HFFc6 (cell line): Measurements from ENCODE around the gene KRTAP5-11. TPM values are rescaled to one million over a fixed set of nuclear protein-coding genes. Genes with fewer than 3 reads are reported as not detected.

Experiments
- DNase-seq: peaks from one replicate; pipeline ENCODE4 v3.0.0-alpha.2; 2018
- H3K27ac Mint-ChIP-seq: 2 replicates; pipeline ENCODE4 v1.8.0; 2020; ENCODE audit warnings: mild to moderate bottlenecking, mixed read lengths
- H3K27me3 Mint-ChIP-seq: 2 replicates; pipeline ENCODE4 v1.8.0; 2021; ENCODE audit warnings: mild to moderate bottlenecking, moderate library complexity, mixed read lengths; ENCODE audit not compliant: insufficient read depth
- H3K36me3 Mint-ChIP-seq: 2 replicates; pipeline ENCODE4 v1.8.0; 2021; ENCODE audit warnings: low read depth, mixed read lengths
- H3K4me1 Mint-ChIP-seq: 2 replicates; pipeline ENCODE4 v1.8.0; 2020; ENCODE audit warnings: low read depth, mixed read lengths
- H3K4me3 Mint-ChIP-seq: 2 replicates; pipeline ENCODE4 v1.8.0; 2020; ENCODE audit warnings: mild to moderate bottlenecking, moderate library complexity, mixed read lengths
- H3K9me3 Mint-ChIP-seq: 2 replicates; pipeline ENCODE4 v1.8.0; 2020; ENCODE audit warnings: mild to moderate bottlenecking, mixed read lengths
- CTCF ChIP-seq: fragments of 200-600 bp; sonication (generic); IDR thresholded peaks from 2 replicates; pipeline ENCODE4 v1.5.0; 2021; ENCODE audit warnings: antibody characterized with exemption, mild to moderate bottlenecking
- total RNA-seq, 6 experiments: library from RNA; stranded (reverse); fragmentation: NEBNext Ultra II Directional; extraction: Animal tissue kit (Norgen Biotek cat#: 25700); gene quantifications; 2 replicates in 1 of 6; 3 replicates in 5 of 6; pipeline ENCODE4 v1.2.3, GENCODE V29; 2021

KRTAP5-11 gene
- total RNA-seq, 6 experiments from 2014 or later: not detected

- no peak for TF ChIP-seq CTCF
- H3K36me3 Mint-ChIP-seq: no peaks in the 10 kb centered on the region
- H3K27me3 Mint-ChIP-seq: peaks cover 29% of the 10 kb centered on the region
- peaks cover 17% of the 10 kb centered on the region for H3K4me1 Mint-ChIP-seq
- DNase-seq: no peak
- H3K27ac Mint-ChIP-seq: no peak overlapping the region
- no peaks in the 10 kb centered on the region; the same call in 1 of the 2 replicates for H3K9me3 Mint-ChIP-seq
- H3K4me3 Mint-ChIP-seq: no peak overlapping the region
Measured at GRCh38 chr11:71566081-71566620, 16.5 kb downstream of the KRTAP5-11 start.

- no peaks in the 10 kb centered on the region for H3K36me3 Mint-ChIP-seq
- peaks cover 17% of the 10 kb centered on the region for H3K4me1 Mint-ChIP-seq
- TF ChIP-seq CTCF: no peak
- H3K4me3 Mint-ChIP-seq: no peak within 1 kb of the TSS
- no peaks in the 10 kb centered on the region; the same call in 1 of the 2 replicates for H3K9me3 Mint-ChIP-seq
- peaks cover 23% of the 10 kb centered on the region for H3K27me3 Mint-ChIP-seq
- no peak within 1 kb of the TSS for H3K27ac Mint-ChIP-seq
- DNase-seq: no peak
Measured at GRCh38 chr11:71565263-71565662, 17.4 kb downstream of the KRTAP5-11 start, which contains the start of gene KRTAP5-10. Gene KRTAP5-10 (plus strand): TSS chr11:71565563. CDS start chr11:71565588, 25 bp downstream.

- Mint-ChIP-seq H3K27ac (no peak overlapping the region), H3K27me3 (peaks cover 25% of the 10 kb centered on the region), H3K4me3 (no peak overlapping the region), H3K4me1 (peaks cover 17% of the 10 kb centered on the region), H3K9me3 (no peaks in the 10 kb centered on the region; the same call in 1 of the 2 replicates), H3K36me3 (no peaks in the 10 kb centered on the region)
- TF ChIP-seq CTCF: no peak
- no peak for DNase-seq
Measured at GRCh38 chr11:71564430-71564829, 18.2 kb downstream of the KRTAP5-11 start.

GRCh38 chr11:71563406-71563805, 19.3 kb downstream of the KRTAP5-11 start:
- Mint-ChIP-seq H3K36me3 (no peaks in the 10 kb centered on the region), H3K9me3 (no peaks in the 10 kb centered on the region; the same call in 1 of the 2 replicates), H3K27me3 (peaks cover 26% of the 10 kb centered on the region), H3K4me3 (no peak overlapping the region), H3K27ac (no peak overlapping the region), H3K4me1 (peaks cover 9% of the 10 kb centered on the region)
- peak; percentile 80 for DNase-seq
- TF ChIP-seq CTCF: peak; percentile 70

- H3K27ac Mint-ChIP-seq: no peak overlapping the region
- peaks cover 9% of the 10 kb centered on the region for H3K4me1 Mint-ChIP-seq
- H3K9me3 Mint-ChIP-seq: no peaks in the 10 kb centered on the region; the same call in 1 of the 2 replicates
- no peak for TF ChIP-seq CTCF
- H3K27me3 Mint-ChIP-seq: peaks cover 21% of the 10 kb centered on the region
- DNase-seq: no peak
- H3K4me3 Mint-ChIP-seq: no peak overlapping the region
- no peaks in the 10 kb centered on the region for H3K36me3 Mint-ChIP-seq
Measured at GRCh38 chr11:71562120-71562519, 20.6 kb downstream of the KRTAP5-11 start.
